Measurements from ENCODE around the gene ZDHHC11.
"Not testable (repeated sequence)": the region's sequence is repeated elsewhere in the genome, so short reads cannot be mapped to it uniquely, and the experiment has no call there.

GRCh38 chr5:843371-843770 lies 7.4 kb downstream of the ZDHHC11 start:
- TF ChIP-seq CTCF, POLR2A (IDR thresholded peaks at IDR 0.05): not testable (repeated sequence)
